SK-N-SH (cell line): Measurements from ENCODE around the gene C6.

Source experiments
- CTCF ChIP-seq: fragments of 200-600 bp; sonication (generic); IDR thresholded peaks from 2 replicates; pipeline ENCODE4 v1.6.1; 2017; ENCODE audit warnings: antibody characterized with exemption, mild to moderate bottlenecking, moderate library complexity
- ELF1 ChIP-seq: IDR thresholded peaks from 2 replicates; pipeline ENCODE4 v1.4.0; 2012
- EZH2phosphoT487 ChIP-seq: fragments of 200-600 bp; sonication (generic); IDR thresholded peaks from 2 replicates; pipeline ENCODE4 v1.6.1; 2017; ENCODE audit warnings: low read depth, mixed run types, mild to moderate bottlenecking, antibody characterized with exemption, moderate library complexity, borderline replicate concordance
- GABPA ChIP-seq: IDR thresholded peaks from 2 replicates; pipeline ENCODE4 v1.4.0; 2012; ENCODE audit warnings: low read depth, mild to moderate bottlenecking
- MAX ChIP-seq: IDR thresholded peaks from 2 replicates; pipeline ENCODE4 v1.4.0; 2012; ENCODE audit warnings: low read depth
- MEF2A ChIP-seq: IDR thresholded peaks from 2 replicates; pipeline ENCODE4 v1.4.0; 2012; ENCODE audit warnings: low read depth, borderline replicate concordance
- RFX5 ChIP-seq: IDR thresholded peaks from 2 replicates; pipeline ENCODE4 v1.6.1; 2012; ENCODE audit warnings: mild to moderate bottlenecking, improper control_type of control experiment, low read length
- SIN3A ChIP-seq: IDR thresholded peaks from 2 replicates; pipeline ENCODE4 v1.6.1; 2012; ENCODE audit warnings: low read depth, mild to moderate bottlenecking, low read length, moderate library complexity, borderline replicate concordance
- ZBTB33 ChIP-seq: IDR thresholded peaks from 2 replicates; pipeline ENCODE4 v1.4.0; 2012; ENCODE audit warnings: low read depth, borderline replicate concordance

- no peak for TF ChIP-seq RFX5
- TF ChIP-seq EZH2phosphoT487 = no peak
- no peak for TF ChIP-seq CTCF
- no peak for TF ChIP-seq MEF2A
- no peak for TF ChIP-seq ELF1
- TF ChIP-seq MAX = no peak
- no peak for TF ChIP-seq SIN3A
- no peak for TF ChIP-seq GABPA
- TF ChIP-seq ZBTB33 = no peak
Measured at GRCh38 chr5:41247135-41247534, 33.8 kb upstream of the C6 start.
